Heart left ventricle (tissue), 13 donors: Measurements from ENCODE around the gene DEK.

Experiments
- CTCF ChIP-seq, 12 donors: fragments of 200-600 bp; sonication (generic) in 4 of 12; IDR thresholded peaks; one replicate each; pipeline versions ENCODE4 v1.5.0 to v1.8.0; 2018 to 2022; ENCODE audit warnings: antibody characterized with exemption in 12 of 12, mild to moderate bottlenecking in 5 of 12
- POLR2A ChIP-seq, 2 donors: fragments of 450-650 bp; IDR thresholded peaks; one replicate each; pipeline ENCODE4 v1.6.1; 2017; ENCODE audit warnings: antibody characterized with exemption in 2 of 2, mild to moderate bottlenecking in 2 of 2, moderate library complexity in 2 of 2
- donor health status: ischemic (EF 13 %, LVEDD 7.1; RV severe dilation, severe dysfunction).
- donor health status: DM: no; HTN: yes; CAD: no.
- donor health status: DM: no; HTN: no; CAD: no.
- donor health status: ischemic (EF 25% LVEDD 6.9; RV normal size, moderate dysfunction).
- donor health status: ischemic (EF 25% LVEDD 5.7; RV mildly dilated, moderate dysfunction).
- donor health status: ischemic (EF 35%, LVEDD 5.7; RV mildly dilated, moderate dysfunction).
- donor health status: nonischemic (EF 11% LVEDD 7.7; RV severe dilation, severe dysfunction).
- donor health status: DM: yes; HTN: yes; CAD: no.
- donor health status: PGD.
- donor health status: ischemic (EF 29% LVEDD 5.4; RV normal size, mild dysfunction).
- donor health status: nonischemic (EF 23%, LVEDD 6.1; RV moderate dilation, normal function).

- TF ChIP-seq CTCF (IDR thresholded peaks at IDR 0.05) (no peak), POLR2A (IDR thresholded peaks at IDR 0.05) (no peak)
Observed at GRCh38 chr6:18214003-18214402, 50.3 kb downstream of the DEK start.
